Measurements from ENCODE around the gene CTIF. TPM values are rescaled to one million over a fixed set of nuclear protein-coding genes. Genes with fewer than 3 reads are reported as not detected.

CTIF gene
- total RNA-seq, 1 donor from 2014 or later, result 12.6 TPM

GRCh38 chr18:48829443-48830149 is 290.8 kb downstream of the CTIF start:
- no peak for DNase-seq (ENCODE audit: low read depth in 2 of 2)

GRCh38 chr18:48831113-48831759 is 292.4 kb downstream of the CTIF start:
- no peak for DNase-seq (ENCODE audit: low read depth in 2 of 2)

GRCh38 chr18:48831802-48832201 is 293.0 kb downstream of the CTIF start:
- no peak for DNase-seq (ENCODE audit: low read depth in 2 of 2)

- DNase-seq (ENCODE audit: low read depth in 2 of 2), result peak in 1 of 2 donors; percentile 52
These were observed 294.3 kb downstream of the CTIF start for GRCh38 chr18:48832938-48833700.

- no peak for DNase-seq (ENCODE audit: low read depth in 2 of 2)
These were observed 295.0 kb downstream of the CTIF start for GRCh38 chr18:48833701-48834412.

GRCh38 chr18:48834413-48835031 is 295.7 kb downstream of the CTIF start:
- peak; percentile 90 to 96 for DNase-seq (ENCODE audit: low read depth in 2 of 2)

- no peak for DNase-seq (ENCODE audit: low read depth in 2 of 2)
These were observed 296.3 kb downstream of the CTIF start for GRCh38 chr18:48835119-48835518.

- DNase-seq (ENCODE audit: low read depth in 2 of 2), result no peak
These were observed 296.9 kb downstream of the CTIF start for GRCh38 chr18:48835745-48836170.

GRCh38 chr18:48836231-48836805 is 297.5 kb downstream of the CTIF start:
- DNase-seq (ENCODE audit: low read depth in 2 of 2), result no peak

GRCh38 chr18:48836806-48837615 is 298.2 kb downstream of the CTIF start:
- no peak for DNase-seq (ENCODE audit: low read depth in 2 of 2)

GRCh38 chr18:48837676-48838075 is 298.8 kb downstream of the CTIF start:
- no peak for DNase-seq (ENCODE audit: low read depth in 2 of 2)

GRCh38 chr18:48838166-48838775 is 299.4 kb downstream of the CTIF start:
- no peak for DNase-seq (ENCODE audit: low read depth in 2 of 2)

GRCh38 chr18:48838921-48839818 is 300.3 kb downstream of the CTIF start:
- DNase-seq (ENCODE audit: low read depth in 2 of 2), result peak in 1 of 2 donors; percentile 37

GRCh38 chr18:48839819-48840490 is 301.1 kb downstream of the CTIF start:
- DNase-seq (ENCODE audit: low read depth in 2 of 2), result peak in 1 of 2 donors; percentile 23

- DNase-seq (ENCODE audit: low read depth in 2 of 2), result no peak
These were observed 301.7 kb downstream of the CTIF start for GRCh38 chr18:48840491-48840877.

GRCh38 chr18:48841381-48842258 is 302.8 kb downstream of the CTIF start:
- DNase-seq (ENCODE audit: low read depth in 2 of 2), result peak in 1 of 2 donors; percentile 40

Measured in dermis microvascular lymphatic vessel endothelial cell (primary cell).